Activated CD8-positive, alpha-beta memory T cell treated with anti-CD3 and anti-CD28 coated beads for 4 hours (primary cell): ENCODE measurements around the gene MEIS1.

ENCODE experiments used
- DNase-seq, 2 donors: peaks; one replicate each; pipeline ENCODE4 v3.0.0-alpha.2; 2020; ENCODE audit warnings: low read depth in 2 of 2

Gene MEIS1

GRCh38 chr2:66506265-66506664 is 71.3 kb downstream of the MEIS1 start:
- no peak for DNase-seq

DNA sequence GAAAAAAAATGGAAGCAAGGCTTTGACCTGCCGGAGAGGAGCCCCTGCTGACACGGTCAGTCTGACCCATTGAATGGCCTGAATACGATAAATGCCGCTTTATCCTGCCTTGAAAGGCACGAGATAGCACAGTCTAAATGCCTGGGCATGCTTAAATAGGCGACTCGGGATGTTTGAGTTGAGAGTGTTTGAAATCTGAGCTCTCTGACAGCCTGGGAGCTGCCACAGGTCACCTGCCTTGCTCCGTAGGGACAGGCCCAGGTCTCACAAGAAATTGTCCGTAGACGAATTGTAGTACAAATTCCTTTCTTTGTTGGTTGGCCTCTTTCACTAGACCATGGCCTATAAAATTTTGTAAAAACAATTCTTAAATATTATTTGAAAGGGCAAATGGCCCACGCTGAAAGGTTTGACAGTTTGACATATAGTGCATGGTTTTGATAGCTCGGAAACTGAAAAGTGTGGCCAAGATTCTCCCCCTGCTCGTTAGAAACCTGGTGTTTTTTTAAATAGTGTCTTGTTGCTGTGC is 72.8 kb downstream of the MEIS1 start:
- no peak for DNase-seq

- DNase-seq: no peak
Measured at GRCh38 chr2:66508484-66509071, 73.7 kb downstream of the MEIS1 start.

GRCh38 chr2:66509326-66509811 is 74.4 kb downstream of the MEIS1 start:
- no peak for DNase-seq

DNA sequence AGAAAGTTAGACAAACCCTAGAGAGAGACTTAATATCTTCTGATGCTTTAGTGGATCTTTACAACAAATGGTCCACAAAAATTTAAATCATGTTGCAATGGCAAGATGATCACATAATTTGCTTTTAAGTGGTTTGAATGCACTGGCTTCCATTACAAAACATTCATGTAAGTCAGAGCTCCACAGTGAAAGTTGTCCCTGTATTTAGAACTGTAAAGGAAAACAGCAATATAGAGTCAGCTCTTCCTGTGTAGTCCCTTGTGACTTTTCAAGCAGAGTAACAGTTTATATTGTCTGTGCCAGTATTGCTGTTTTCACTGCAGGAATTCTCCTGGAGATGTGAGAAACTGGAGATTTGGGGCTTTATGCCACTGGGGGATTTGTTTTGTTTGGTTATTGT is 77.7 kb downstream of the MEIS1 start:
- no peak for DNase-seq

DNA sequence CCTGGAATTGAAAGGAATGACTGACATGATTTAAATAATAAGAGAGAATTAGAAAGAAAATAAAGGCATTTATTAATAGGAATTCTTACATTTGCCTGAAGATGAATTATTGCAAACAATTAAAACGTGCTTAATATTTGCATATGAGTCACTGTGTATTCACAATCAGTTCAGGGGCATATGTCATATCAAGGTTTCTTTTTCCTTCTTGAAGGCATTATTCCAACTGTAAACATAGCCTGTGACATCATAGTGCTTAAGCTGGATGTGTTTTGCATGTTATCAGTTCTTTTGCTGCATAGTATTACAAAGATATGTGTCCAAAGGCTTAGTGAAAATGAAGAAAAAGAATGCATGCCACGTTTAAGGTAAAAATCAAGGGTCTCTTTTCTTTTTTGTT is 80.8 kb downstream of the MEIS1 start:
- no peak for DNase-seq

DNA sequence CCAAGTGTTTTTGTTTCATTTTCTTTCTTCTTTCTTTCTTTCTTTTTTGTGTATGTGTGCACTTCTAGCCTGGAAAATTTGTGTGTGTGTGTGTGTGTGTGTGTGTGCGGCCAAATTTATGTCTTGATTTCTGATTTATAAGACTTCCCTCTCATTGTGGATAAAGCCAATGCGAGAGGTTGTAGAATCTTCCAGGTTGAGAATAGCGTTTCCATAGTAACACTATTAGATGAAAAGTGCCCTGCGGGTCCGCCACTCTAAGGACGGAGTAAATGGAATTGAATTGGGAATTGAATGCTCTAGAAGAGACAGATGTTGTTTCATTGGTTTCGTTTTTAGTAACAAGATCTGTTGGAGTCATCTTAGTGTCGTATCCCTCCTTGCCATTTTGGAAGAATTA is 81.6 kb downstream of the MEIS1 start:
- no peak for DNase-seq

GRCh38 chr2:66517772-66518171 is 82.8 kb downstream of the MEIS1 start:
- no peak for DNase-seq

DNA sequence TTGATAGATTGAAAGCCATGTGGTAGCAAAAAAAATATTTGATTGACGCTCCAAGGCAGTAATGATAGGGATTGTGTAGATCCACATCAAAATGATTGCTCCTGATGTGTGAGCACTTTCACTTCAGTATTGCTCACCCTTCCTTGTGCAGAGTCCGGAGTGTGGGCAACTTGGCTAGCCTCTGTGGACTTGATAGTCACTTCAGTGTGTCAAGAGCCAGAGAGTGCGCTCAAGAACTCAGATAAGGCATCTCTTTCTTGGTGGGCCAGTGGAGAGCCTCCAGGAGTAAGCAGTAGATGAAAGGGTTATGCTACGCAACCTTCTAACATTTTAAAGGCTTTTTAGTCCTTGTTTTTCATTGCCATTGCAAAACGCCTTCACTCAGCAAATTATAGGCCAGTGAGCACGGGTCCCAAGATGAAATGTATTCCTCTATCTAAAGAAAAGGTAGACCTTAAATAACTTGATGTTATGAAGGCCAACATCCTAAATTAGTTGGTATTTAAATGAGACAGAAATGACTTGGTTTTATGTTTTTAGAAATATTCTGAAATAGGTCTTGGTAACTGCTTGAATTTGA is 84.4 kb downstream of the MEIS1 start:
- no peak for DNase-seq

GRCh38 chr2:66521291-66521922 is 86.5 kb downstream of the MEIS1 start:
- no peak for DNase-seq

DNA sequence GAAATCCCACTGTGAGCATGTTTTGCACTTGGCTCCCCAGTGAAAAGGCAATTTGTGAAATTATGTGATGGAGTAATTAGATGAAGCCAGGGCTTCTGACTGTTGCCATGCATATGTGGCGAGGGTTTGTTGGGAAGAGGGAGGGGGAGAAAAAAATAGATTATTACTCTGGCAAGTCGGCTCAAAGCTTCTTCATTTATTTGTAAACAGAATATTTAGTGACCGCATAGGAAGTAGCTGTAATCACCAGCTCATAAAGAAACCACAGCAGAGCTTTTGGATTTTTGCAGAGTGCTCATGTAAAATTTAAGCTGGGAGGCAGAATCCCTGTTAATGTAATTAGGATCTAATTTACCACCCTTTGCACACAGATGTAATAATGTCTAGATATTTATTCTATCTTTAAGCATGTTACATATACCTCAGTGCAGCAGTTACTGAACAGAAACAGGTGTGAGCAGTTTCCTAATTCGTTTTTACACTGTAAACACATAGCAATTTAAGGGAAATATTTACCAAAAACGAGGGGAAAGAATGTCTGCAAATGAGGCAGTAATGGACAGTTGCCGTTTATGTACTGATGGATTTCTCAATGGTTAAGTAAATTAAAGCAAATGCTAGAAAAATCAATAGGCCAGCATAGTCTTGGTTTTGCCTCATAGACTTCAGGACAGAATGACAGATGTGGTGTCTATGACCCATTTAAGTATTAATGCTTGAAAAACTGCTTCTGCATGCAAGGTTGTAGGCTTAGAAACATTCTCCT is 87.9 kb downstream of the MEIS1 start:
- no peak for DNase-seq

DNA sequence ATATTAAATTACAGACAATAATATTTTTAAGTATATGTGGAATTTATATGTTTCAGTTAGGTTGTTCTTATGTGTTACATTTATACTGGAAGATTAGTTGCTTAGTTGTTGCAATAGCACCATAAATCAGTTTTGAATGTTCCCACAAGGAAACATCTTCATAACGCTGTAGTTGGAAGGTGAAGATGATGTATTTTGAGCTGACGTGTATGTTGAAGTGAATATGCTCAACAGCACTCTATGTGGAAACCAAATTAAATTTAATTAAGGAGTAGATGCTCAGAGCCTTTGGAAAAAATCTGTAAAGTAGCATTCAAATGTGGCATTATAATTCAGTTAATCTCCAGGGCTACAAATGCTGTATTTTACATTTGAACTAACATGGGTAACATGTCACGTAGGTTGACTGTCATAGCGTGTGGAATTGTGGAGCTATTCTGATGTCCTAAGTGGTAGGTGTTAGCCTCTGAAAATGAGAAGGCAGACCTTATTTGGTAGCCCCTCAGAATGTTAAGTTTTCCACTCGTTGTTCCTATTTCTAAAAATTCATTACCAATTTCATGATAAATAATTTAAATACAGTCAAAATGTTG is 88.5 kb downstream of the MEIS1 start:
- DNase-seq: no peak

DNA sequence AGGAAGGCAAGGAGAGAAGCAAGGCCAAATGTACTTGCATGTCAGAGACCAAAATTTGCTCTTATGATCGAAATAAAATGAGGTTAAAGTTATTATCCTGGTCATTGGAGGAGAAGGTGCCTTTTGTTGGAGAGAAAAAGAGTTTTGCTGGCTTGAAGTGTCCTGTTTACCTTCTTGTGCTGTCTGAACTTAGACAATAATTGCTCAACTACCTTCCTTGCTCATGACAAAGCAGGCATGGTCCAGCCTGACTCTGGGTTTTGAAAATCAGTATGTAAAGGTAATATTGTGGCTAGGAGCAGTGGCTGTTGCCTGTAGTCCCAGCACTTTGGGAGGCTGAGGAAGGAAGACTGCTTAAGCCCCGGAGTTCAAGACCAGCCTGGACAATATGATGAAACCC is 89.1 kb downstream of the MEIS1 start:
- no peak for DNase-seq

- no peak for DNase-seq
Measured at GRCh38 chr2:66525606-66526005, 90.7 kb downstream of the MEIS1 start.

GRCh38 chr2:66526180-66526579 is 91.3 kb downstream of the MEIS1 start:
- DNase-seq: no peak

GRCh38 chr2:66528974-66529724 is 94.2 kb downstream of the MEIS1 start:
- DNase-seq: no peak

DNA sequence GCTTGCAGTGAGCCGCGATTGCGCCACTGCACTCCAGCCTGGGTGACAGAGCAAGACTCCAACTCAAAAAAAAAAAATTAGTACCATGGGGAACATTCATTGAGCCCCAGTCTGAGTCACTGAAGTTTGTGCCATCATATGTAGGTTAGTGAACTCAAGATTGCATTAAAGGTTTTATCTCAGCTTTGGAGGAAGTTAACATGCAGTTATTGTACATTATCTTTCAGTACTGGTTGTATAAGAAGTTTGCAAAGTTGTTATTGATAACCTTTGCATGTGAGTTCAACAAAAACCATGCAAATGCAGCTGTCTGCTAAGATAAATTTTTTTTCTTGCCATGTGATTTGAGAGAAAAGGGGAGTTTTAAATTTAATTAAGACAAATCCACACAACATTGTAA is 95.7 kb downstream of the MEIS1 start:
- DNase-seq: no peak

GRCh38 chr2:66531155-66531554 is 96.2 kb downstream of the MEIS1 start:
- DNase-seq: no peak

GRCh38 chr2:66531567-66531966 is 96.6 kb downstream of the MEIS1 start:
- no peak for DNase-seq

- no peak for DNase-seq
Measured at GRCh38 chr2:66532972-66533868, 98.3 kb downstream of the MEIS1 start.
